Measurements from ENCODE around the gene NAA15.

DNA sequence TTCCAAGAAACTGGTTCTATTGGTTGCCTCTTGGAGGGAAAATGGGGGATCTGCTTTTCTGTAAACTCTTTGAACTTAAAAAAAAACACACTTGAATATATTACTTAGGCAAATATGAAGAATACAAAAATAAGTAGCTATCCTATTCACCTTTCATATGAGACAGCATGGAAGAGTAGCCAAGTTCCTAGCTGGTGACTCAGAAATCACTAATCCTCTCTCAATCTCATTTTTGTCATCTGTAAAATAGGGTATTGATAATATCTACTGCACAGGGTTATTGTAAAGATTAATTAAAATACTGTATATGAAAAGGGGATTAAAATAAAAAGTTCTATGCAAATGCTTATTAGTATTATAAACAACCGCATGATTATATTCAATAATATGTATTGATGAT lies 34.0 kb upstream of the NAA15 start:
- TF ChIP-seq EZH2 (IDR thresholded peaks at IDR 0.05; ENCODE audit: borderline replicate concordance, low read length) (no peak), CTCF (IDR thresholded peaks at IDR 0.05; ENCODE audit: low read length) (no peak)

All from OCI-LY1 (cell line).